Measurements from ENCODE around the gene TMEM44. TPM values are rescaled to one million over a fixed set of nuclear protein-coding genes. Genes with fewer than 3 reads are reported as not detected.

Gene TMEM44
- total RNA-seq, 1 donor from 2014 or later, result 10.4 TPM

DNA sequence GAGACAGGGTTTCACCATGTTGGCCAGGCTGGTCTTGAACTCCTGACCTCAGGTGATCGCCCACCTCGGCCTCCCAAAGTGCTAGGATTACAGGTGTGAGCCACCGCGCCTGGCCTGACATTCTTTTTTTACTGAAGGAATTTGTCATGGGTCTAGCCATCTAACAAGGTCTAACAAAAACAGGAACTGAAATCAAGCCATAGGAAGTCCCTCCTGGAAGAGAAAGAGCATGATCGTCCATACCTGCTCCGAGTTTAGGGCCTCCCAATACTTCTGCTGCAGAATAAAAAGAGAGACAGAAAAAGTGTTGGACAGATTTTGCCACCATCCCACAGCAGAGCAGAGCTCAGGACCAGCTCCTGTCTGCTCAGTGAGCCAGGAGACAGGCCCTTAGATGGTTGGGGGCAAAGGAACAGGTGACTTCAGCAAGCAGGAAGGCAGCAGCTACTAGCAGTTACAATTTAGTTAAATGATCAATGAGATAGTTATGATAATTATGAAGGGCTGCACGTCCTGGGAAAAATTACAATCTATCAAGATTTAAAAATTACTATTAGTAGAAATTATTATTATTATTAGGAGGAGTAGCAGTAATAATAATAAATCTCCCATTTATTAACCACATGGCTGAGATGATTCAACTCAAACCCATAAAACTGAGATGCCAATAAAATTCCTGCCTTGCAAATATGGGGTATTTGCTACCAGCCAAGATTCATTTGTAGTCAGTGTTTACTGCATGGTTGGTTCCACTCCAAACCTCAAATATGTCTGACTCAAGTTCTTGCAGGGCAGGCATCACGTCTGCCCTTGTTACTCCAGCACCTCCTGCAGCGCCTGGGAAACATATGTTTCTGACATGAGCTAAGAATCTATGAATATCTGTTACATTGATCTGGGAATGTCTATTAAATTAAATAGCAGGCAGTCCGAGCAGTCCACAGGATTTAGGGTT, 40.1 kb downstream of the TMEM44 start:
- H2AFZ ChIP-seq (replicated peaks), result no peak overlapping the region
- H3K4me1 ChIP-seq, result no peaks in the 10 kb centered on the region
- no peaks in the 10 kb centered on the region for H3K9me3 ChIP-seq (ENCODE audit: low read depth)
- no peak overlapping the region for H3K4me2 ChIP-seq
- H4K20me1 ChIP-seq (ENCODE audit: low read depth), result no peaks in the 10 kb centered on the region
- TF ChIP-seq CTCF (IDR thresholded peaks at IDR 0.05) (no peak), EZH2 (IDR thresholded peaks at IDR 0.05) (no peak), EZH2phosphoT487 (IDR thresholded peaks at IDR 0.05) (no peak)
- H3K27me3 ChIP-seq, result no peaks in the 10 kb centered on the region
- no peak for DNase-seq (ENCODE audit: low spot score)
- H3K9me3 Mint-ChIP-seq, result no peaks in the 10 kb centered on the region
- no peak overlapping the region for H3K27ac Mint-ChIP-seq
- no peaks in the 10 kb centered on the region for H3F3A ChIP-seq (ENCODE audit: low read depth)
- H3K79me2 ChIP-seq (ENCODE audit: low read depth), result no peaks in the 10 kb centered on the region
- no peaks in the 10 kb centered on the region for H3K36me3 Mint-ChIP-seq
- no peaks in the 10 kb centered on the region for H3K4me1 Mint-ChIP-seq
- no peak overlapping the region for H3K9ac ChIP-seq
- no peak overlapping the region for H3K27ac ChIP-seq
- H3K27me3 Mint-ChIP-seq (ENCODE audit: insufficient read depth, low read depth), result peaks cover 3% of the 10 kb centered on the region
- H3K4me3 ChIP-seq, result no peak overlapping the region
- no peaks in the 10 kb centered on the region for H3K36me3 ChIP-seq
- H3K4me3 Mint-ChIP-seq, result no peak overlapping the region

- Histone ChIP-seq H3K36me3 (no peaks in the 10 kb centered on the region), H3K4me2 (no peak overlapping the region), H3K9me3 (ENCODE audit: low read depth) (no peaks in the 10 kb centered on the region), H3K27me3 (no peaks in the 10 kb centered on the region), H4K20me1 (ENCODE audit: low read depth) (no peaks in the 10 kb centered on the region), H2AFZ (replicated peaks) (no peak overlapping the region), H3K4me1 (no peaks in the 10 kb centered on the region), H3K9ac (no peak overlapping the region), H3K79me2 (ENCODE audit: low read depth) (peaks cover 13% of the 10 kb centered on the region), H3K4me3 (no peak overlapping the region), H3K27ac (no peak overlapping the region), H3F3A (ENCODE audit: low read depth) (no peaks in the 10 kb centered on the region)
- no peak overlapping the region for H3K4me3 Mint-ChIP-seq
- DNase-seq (ENCODE audit: low spot score), result no peak
- peaks cover 10% of the 10 kb centered on the region for H3K4me1 Mint-ChIP-seq
- no peaks in the 10 kb centered on the region for H3K9me3 Mint-ChIP-seq
- H3K27me3 Mint-ChIP-seq (ENCODE audit: insufficient read depth, low read depth), result no peaks in the 10 kb centered on the region
- H3K27ac Mint-ChIP-seq, result no peak overlapping the region
- no peak for TF ChIP-seq EZH2phosphoT487 (IDR thresholded peaks at IDR 0.05)
- no peak for TF ChIP-seq EZH2 (IDR thresholded peaks at IDR 0.05)
- no peak for TF ChIP-seq CTCF (IDR thresholded peaks at IDR 0.05)
- no peaks in the 10 kb centered on the region for H3K36me3 Mint-ChIP-seq
These were observed 44.5 kb downstream of the TMEM44 start for GRCh38 chr3:194588741-194589140.

GRCh38 chr3:194588236-194588635, 45.0 kb downstream of the TMEM44 start:
- Histone ChIP-seq H3K27ac (no peak overlapping the region), H3K4me2 (no peak overlapping the region)
- DNase-seq (ENCODE audit: low spot score), result no peak

More at GRCh38 chr3:194588236-194588635, 45.0 kb downstream of the TMEM44 start:
- Histone ChIP-seq H2AFZ (replicated peaks) (no peak overlapping the region), H3K9me3 (ENCODE audit: low read depth) (no peaks in the 10 kb centered on the region), H3K4me1 (no peaks in the 10 kb centered on the region), H3K27me3 (no peaks in the 10 kb centered on the region), H3K9ac (no peak overlapping the region), H3K79me2 (ENCODE audit: low read depth) (peaks cover 13% of the 10 kb centered on the region), H3F3A (ENCODE audit: low read depth) (peaks cover 5% of the 10 kb centered on the region), H4K20me1 (ENCODE audit: low read depth) (no peaks in the 10 kb centered on the region), H3K4me3 (no peak overlapping the region), H3K36me3 (no peaks in the 10 kb centered on the region)
- TF ChIP-seq CTCF (IDR thresholded peaks at IDR 0.05) (no peak), EZH2 (IDR thresholded peaks at IDR 0.05) (no peak), EZH2phosphoT487 (IDR thresholded peaks at IDR 0.05) (no peak)
- Mint-ChIP-seq H3K4me1 (peaks cover 10% of the 10 kb centered on the region), H3K27me3 (ENCODE audit: insufficient read depth, low read depth) (no peaks in the 10 kb centered on the region), H3K9me3 (no peaks in the 10 kb centered on the region), H3K36me3 (no peaks in the 10 kb centered on the region), H3K4me3 (no peak overlapping the region), H3K27ac (no peak overlapping the region)
